Measurements from ENCODE around the gene SCP2.

SCP2 gene

DNA sequence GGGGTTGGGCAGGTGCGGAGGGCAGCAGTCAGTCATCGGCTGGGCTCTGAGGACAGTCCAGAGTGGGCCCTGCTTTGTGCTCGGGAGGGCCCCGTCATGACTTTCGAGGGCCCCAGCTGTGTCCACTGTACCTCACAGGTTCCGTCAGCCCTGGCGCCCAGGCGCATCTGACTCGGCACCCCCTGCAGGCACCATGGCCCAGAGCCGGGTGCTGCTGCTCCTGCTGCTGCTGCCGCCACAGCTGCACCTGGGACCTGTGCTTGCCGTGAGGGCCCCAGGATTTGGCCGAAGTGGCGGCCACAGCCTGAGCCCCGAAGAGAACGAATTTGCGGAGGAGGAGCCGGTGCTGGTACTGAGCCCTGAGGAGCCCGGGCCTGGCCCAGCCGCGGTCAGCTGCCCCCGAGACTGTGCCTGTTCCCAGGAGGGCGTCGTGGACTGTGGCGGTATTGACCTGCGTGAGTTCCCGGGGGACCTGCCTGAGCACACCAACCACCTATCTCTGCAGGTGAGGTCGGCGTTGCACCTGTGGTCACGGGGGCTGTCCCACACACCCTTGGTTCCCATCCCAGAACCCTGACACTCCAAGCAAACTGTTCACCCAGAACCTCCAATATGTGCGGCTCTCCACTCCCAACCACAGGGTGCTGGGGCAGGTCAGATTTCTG lies 142.7 kb downstream of the SCP2 start:
- DNase-seq = peak; percentile 6

DNA sequence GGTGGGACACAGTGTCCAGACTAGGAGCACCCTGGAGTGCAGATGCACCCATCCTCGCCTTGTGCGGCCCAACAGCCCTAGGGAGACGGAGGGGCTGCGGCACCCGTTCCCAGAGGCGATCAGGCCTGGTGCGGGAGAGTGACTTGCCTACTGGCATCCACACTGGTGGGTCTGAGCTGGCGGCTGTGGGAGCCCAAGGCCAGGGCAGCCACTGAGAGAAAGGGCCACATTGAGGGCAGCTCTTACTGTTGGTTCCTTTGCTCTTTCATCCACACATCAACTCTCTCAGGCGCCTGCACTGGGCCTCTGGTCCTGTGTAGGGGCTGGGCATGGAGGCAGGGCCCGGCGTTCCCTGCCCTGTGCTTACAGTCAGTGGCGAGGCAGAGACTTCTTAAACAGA lies 143.5 kb downstream of the SCP2 start:
- DNase-seq = no peak

DNA sequence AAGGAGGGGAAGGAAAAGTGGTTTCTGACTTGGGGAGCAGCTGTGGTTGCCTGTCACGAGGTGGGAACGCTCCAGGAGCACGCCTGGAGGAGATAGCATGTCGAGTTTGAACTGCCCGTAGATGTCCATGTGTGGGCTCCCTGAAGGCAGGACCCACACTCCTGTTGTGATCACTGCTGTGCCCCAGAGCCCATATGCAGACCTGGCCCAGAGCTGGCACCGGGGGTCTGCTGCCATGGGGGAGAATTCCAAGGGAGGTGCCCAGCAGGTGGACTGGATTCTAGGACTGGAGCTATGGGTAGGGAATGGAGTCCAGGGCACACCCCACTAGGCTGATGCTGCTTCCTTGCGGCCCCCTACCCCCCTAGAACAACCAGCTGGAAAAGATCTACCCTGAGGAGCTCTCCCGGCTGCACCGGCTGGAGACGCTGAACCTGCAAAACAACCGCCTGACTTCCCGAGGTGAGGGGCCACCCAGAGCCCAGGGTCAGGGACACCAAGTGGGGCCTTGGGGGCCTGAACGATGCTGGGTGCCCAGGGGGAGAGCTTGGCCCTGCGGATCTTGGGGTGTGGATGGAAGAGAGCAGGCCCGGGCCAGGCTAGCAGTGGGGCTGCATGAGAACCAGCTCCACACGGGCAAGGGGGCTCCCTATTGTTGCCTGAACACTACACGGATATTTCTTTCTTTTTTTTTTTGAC lies 144.2 kb downstream of the SCP2 start:
- no peak for DNase-seq

DNA sequence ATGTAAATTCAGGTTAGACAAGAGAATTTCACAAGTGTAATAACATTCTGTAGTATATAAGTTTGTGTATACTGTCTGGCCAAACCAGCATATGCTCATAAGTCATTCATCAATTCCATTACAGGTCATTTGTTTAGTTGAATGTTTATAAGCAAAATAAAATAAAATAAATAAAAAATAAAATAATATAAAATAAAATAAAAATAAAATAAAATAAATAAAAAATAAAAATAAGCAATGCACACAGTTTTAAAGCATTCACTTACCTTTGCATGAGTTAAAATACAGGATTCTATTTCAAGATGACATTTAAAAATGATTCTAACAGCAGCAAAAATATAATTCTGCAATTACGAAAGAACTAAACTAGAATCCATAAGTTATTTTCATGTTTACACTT lies 144.8 kb downstream of the SCP2 start:
- no peak for DNase-seq

DNA sequence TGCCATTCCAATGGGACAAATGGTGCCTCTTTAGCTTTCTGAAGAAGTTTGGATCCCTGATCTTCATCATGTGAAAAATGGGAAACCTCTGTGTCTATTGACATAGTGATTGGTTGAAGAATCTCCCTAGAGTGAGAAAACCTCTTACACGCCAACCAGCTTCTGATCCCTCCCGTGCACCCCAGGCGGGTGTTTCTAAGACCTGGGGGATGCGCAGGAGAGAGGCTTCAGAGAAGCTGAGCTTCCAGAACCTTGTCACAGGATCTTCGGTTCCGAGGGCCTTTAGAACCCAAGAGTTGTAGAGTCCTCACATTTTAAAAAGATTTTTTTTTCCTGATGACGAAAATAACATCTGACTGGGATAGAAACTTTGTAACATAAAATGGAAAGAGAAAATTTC lies 146.2 kb downstream of the SCP2 start:
- DNase-seq = no peak

DNA sequence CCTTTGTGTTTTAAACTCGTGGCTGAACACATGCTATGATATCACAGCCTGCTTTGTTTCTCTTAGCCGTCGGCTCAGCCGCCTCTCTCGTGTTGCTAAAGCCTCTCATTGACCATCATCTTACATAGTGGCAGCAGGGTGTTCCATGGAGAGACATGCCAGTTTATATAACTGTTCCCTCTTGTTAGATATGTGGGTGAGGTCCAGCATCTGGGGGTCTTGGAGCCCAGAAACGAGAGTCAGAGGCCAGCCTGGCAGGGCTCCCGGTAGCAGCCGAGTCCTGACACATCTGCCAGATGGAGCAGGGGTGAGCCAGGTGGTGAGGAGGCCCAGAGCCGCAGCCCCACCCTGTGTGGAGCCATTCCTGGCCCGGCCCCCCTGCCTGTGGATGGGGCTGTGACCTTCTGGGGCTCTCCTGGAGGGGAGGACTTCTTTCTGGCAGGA lies 146.8 kb downstream of the SCP2 start:
- DNase-seq = no peak

DNA sequence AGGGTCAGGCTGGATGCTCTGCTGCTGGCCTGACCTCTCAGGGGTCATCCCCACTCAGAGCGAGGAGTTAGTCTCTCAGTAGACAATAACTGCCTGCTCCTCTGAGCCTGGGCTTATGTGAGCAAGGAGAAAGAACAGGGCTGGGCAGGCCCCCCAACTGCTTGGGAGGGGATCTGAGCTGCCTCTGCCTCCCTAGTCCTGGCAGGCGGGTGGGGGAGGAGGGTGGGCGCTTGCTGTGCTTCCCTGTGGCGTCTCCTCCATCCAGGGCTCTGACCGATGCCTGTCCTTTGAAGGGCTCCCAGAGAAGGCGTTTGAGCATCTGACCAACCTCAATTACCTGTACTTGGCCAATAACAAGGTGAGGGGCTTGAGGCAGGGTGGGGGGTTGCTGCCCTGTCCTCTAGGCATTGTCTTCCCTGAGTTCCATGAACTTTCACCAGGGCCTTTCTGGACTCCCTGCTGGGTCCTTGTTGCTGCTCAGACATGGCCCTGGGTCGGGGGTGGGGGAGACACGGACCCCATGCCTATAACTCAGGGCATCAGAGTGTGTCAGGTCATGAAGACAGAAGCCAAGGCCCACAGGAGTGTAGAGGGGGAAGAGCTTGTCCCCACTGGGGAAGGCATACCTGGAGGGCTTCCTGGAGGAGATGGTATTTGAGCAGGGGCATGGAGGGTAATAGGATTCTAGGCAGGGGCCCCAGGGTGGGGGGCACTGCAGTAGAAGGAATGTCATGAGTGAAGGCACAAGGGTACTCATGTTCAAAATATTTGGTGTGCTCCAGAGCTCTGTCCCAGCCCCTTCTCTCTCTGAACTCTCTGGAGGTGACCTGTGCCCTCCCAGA lies 147.5 kb downstream of the SCP2 start:
- DNase-seq = peak; percentile 3

DNA sequence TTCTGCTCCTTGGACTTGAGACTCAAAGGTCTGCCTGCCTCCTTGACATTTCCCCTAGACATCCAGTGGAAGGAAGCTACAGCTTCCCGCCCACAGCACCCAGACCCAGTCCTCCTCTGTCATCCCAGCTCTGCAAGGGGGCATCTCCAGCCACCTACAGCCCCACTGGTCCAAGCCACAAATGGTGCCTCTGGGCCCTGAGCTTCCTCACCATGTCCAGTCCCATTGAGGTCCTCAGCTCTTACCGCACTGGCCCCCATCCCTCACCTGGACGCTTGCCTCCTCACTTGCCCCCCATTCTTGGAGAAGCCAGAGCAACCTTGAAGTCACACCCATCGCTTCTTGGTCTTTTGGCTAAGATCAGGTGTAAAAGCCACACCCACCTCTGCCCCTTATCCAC lies 148.1 kb downstream of the SCP2 start:
- no peak for DNase-seq

DNA sequence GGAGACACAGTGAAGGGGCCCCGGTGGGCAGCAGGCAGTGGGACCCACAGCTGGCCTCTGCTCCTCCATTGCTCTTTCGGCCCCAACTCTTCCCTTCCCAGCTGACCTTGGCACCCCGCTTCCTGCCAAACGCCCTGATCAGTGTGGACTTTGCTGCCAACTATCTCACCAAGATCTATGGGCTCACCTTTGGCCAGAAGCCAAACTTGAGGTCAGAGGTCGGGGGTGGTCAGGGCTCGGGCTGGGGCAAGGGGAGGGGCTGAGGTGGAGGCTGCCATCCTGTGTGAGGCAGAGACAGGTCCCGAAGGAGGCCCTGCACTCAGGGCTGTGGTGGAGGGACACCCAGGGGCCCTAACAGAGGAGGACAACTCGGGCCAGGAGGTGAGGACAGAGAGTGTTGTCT lies 148.7 kb downstream of the SCP2 start:
- DNase-seq = no peak

DNA sequence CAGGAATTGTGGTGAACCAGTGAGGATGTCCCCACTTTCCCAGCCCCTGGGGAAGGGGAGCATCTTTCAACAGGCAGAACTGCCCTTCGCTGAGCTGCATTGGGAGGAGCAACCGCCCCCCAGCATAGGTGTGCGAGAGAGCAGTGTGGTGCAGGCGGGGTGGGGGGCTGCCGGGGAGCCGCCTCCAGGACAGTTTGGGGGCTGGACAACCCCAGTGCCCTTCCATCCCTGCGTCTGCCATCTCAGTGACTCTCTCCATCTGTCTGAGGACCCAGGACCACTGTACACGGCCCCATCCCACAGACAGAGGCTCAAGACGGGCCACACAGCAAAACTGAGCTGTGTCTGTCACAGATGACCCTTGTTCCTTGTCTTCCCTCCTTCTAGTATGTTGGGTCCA lies 149.1 kb downstream of the SCP2 start:
- DNase-seq = no peak

DNA sequence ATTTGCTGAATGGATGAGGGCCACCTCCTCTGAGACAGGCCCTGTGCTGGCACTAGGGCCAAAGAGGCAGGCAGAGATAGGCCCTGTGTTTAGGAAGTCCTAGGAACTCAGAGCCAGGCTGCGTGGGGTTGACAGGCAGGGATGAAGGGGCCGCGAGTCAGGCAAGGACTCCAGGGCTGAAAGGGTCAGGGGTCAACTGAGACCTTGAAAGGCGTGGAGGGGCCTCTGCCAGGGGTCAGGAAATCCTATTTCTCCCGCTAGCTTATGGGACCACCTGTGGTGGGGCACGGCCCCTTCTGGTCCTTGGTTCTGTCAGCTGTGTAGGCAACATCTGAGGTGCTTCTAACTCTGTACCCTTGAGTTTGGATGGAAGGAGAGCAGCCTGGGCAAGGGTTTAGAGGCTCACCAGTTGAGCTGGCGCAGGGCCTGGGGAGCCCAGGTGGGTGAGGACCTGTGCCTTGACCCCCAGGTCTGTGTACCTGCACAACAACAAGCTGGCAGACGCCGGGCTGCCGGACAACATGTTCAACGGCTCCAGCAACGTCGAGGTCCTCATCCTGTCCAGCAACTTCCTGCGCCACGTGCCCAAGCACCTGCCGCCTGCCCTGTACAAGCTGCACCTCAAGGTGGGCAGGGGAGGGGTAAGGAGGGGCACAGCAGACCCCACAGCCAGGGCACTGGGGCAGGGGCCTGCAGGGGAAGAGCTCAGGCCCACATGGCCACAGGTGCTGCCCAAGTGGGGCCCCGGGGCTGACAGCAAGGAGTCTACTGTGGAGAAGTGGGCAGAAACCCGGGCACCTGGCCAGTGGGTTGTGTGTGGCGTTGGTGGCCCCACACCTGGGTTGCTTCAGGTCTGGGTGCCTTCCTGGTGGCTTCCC lies 149.9 kb downstream of the SCP2 start:
- no peak for DNase-seq

DNA sequence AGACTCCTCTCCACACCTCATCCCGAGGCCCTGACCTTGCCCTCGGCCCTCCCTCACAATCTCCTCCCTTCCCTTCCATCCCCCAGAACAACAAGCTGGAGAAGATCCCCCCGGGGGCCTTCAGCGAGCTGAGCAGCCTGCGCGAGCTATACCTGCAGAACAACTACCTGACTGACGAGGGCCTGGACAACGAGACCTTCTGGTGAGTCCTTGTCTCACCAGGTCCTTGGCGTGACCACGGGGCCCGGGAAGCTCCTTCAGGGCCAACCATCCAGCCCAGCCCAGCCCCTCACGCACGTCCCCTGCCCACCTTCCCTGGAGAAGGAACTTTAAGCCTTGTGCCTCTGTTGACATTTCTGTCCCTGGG lies 150.5 kb downstream of the SCP2 start:
- DNase-seq = no peak

DNA sequence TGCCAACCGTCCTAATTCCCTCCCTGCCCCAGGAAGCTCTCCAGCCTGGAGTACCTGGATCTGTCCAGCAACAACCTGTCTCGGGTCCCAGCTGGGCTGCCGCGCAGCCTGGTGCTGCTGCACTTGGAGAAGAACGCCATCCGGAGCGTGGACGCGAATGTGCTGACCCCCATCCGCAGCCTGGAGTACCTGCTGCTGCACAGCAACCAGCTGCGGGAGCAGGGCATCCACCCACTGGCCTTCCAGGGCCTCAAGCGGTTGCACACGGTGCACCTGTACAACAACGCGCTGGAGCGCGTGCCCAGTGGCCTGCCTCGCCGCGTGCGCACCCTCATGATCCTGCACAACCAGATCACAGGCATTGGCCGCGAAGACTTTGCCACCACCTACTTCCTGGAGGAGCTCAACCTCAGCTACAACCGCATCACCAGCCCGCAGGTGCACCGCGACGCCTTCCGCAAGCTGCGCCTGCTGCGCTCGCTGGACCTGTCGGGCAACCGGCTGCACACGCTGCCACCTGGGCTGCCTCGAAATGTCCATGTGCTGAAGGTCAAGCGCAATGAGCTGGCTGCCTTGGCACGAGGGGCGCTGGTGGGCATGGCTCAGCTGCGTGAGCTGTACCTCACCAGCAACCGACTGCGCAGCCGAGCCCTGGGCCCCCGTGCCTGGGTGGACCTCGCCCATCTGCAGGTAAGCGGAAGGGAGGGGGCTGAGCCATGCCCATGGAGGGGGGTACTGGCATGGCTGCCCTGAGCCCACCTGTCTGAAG lies 151.4 kb downstream of the SCP2 start:
- DNase-seq = no peak

DNA sequence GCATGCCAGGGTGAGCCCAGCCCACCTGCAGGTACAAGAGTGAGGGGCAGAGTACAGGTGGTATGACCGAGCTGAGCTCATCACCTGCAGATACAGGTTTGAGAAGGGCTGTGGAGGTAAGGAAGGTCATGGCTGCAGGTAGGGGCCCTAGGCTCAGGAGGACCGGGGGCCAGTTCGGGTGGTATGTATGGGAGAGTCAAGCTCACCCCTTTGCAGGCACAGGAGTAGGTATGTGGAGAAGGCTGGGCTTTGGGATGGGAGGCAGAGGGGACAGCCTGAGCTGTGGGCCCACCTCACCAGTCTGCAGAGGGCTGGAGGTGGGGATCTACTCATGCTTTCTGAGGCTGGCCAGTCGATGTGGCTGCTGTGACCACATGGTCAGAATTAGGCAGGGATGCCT lies 152.2 kb downstream of the SCP2 start:
- no peak for DNase-seq

DNA sequence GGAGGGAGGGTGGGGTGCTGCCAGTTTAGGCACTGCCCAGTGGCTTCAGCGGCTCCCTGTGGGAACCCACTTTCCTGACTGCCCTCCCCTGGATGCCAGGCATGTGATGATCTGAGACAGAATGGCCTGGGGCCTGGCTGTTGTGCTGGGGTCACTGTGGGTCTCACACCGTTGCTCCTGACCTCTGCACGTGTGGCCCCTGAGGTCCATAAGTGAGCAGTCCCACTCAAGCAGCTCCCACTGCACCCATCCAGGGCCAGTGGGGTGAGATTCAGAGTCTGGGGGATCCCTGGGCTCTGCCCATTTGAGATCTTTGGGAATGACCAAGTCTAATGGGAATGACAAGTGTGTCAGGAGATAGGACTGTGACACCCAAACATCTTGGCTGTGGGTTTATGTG lies 153.0 kb downstream of the SCP2 start:
- DNase-seq = no peak

DNA sequence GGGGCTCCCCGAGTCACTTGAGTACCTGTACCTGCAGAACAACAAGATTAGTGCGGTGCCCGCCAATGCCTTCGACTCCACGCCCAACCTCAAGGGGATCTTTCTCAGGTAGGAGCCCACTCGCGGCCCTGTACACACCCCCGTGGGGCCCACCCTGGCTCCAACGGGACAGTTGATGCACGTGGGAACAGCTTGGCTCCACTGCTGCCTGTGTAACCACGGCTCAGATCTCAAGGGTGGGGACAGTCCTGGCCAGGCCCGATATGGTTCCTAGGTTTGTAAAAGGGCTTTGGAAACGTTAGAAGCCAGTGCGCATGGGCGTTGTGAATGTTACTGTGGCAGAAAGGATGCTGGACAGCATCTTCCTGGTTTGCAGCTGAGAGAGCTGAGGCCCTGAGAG lies 153.7 kb downstream of the SCP2 start:
- DNase-seq = no peak

DNA sequence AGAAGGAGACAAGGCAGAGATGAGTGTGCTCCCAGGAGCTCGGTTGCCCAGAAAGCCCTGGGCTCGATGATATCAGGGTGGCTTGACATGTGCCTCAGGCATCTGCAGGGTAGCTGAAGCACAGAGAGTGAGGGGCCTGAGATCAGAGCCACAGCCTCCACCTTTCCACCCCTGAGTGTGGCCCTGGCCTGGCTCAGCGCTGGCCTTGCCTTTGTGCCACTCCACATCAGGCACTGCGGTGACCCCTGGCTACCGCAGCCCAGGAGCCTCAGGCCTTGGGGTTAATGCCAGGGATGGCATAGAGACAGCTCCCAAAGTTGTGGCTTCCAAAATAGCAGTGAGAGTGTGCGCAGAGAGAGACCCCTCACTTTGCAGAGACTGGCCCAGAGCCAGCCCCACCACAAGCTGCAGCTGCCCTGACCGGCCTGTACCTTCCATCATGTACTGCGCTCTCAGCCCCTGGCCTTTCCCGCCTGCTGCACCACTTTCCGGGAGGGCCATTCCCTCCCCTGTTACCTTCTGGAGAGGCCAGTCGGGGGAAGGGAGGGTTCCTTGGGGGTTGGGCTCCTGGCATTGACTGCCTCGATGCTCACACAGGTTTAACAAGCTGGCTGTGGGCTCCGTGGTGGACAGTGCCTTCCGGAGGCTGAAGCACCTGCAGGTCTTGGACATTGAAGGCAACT lies 154.4 kb downstream of the SCP2 start:
- no peak for DNase-seq

DNA sequence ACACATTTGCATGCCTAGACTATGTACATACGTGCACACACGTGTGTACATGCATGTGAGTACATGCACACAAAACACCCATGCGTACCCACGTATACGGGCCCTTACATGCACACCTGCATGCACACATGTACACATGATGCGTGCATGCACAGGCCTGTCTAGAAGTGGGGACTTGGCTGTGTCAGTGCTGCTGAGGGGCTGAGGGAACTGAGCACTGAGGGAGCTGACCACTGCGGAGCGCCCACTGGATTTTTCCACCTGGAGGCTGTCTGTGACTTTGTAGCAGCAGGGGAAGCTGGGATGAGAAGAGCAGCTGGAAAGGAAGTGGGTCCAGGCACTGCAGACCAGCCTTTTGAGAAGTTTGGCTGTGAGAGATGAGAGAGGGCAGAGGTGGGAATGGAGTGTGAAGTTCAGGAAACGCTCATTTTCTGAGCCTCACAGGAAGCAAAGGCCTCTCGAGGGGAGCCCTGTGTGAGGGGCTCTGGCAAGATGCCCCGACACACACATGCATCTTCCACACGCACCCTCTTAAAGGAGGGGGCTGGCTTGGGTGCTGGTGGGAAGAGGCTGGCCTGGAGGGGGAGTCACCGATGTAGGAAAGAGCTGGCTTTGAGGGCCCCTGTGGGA lies 155.9 kb downstream of the SCP2 start:
- no peak for DNase-seq

DNA sequence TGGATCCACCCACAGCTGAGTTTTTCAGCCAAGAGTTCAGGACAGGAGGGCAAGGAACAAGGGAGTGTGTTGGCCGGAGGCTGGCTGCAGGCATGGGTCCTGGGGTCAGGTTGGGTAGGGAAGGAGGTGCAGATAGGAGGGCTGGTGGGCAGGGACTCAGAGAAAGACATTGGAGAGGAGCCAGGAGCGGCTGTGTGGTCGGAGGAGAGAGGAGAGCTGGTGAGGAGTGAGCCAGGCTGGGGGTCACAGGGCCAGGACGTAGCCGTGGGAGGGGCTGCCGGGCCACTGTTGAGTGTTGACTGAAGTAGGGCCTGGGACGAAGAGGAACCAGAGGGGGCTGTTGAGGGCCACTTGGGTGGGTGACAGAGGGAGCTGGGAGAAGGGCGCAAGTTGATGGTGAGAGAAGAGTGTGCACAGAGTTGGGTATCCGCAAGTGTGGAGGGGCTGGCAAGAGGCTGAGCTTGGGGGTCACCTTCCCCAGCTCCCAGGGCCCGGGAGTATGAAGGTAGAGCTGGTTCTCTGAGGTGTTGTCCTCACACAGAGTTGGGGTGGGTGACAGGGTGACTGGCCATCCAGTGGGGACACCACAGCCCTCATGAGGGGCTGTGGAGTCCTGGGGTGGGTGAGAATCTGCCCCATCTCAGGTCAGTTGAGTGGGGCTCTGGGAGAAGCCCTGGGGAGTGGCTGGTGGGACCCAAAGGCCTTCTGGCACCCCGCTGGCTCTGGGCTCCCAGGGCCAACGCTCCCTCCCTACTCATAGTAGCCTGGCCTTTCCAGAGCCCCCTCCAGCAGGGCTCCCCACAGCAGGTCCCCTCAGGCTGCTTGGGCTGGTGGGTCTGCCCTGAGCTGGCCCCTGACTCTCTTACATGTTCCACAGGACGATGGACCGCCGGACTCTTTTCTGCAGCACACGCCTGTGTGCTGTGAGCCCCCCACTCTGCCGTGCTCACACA lies 156.8 kb downstream of the SCP2 start:
- DNase-seq = no peak

DNA sequence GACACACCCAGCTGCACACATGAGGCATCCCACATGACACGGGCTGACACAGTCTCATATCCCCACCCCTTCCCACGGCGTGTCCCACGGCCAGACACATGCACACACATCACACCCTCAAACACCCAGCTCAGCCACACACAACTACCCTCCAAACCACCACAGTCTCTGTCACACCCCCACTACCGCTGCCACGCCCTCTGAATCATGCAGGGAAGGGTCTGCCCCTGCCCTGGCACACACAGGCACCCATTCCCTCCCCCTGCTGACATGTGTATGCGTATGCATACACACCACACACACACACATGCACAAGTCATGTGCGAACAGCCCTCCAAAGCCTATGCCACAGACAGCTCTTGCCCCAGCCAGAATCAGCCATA lies 157.5 kb downstream of the SCP2 start:
- no peak for DNase-seq

Measured in activated CD4-positive, alpha-beta T cell treated with anti-CD3 and anti-CD28 coated beads for 1 hour (primary cell).